Measurements from ENCODE around the gene C1QTNF4.
"Not testable (repeated sequence)": the region's sequence is repeated elsewhere in the genome, so short reads cannot be mapped to it uniquely, and the experiment has no call there.

Gene C1QTNF4

DNA sequence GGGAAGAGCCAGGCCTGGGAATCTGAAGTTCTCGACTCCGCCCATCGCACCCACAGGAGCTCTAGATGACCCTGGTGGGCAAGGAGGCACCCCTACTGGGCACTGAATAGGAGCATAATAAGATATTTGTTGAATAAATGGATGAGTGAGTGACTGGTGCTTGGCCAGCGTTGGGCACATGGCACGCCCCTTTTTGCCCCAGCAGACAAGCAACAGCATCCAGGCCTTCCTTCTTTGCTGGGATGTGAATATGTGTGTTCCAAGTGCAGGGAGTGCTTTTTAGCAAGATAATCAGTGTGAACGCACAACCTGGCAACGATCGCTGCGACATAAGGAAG is 40.8 kb downstream of the C1QTNF4 start:
- peak; percentile 53 for DNase-seq (ENCODE audit: low read depth)
- peak overlapping the region; percentile 49 for H3K4me3 ChIP-seq (ENCODE audit: low read length)
- TF ChIP-seq, protein P1, sequence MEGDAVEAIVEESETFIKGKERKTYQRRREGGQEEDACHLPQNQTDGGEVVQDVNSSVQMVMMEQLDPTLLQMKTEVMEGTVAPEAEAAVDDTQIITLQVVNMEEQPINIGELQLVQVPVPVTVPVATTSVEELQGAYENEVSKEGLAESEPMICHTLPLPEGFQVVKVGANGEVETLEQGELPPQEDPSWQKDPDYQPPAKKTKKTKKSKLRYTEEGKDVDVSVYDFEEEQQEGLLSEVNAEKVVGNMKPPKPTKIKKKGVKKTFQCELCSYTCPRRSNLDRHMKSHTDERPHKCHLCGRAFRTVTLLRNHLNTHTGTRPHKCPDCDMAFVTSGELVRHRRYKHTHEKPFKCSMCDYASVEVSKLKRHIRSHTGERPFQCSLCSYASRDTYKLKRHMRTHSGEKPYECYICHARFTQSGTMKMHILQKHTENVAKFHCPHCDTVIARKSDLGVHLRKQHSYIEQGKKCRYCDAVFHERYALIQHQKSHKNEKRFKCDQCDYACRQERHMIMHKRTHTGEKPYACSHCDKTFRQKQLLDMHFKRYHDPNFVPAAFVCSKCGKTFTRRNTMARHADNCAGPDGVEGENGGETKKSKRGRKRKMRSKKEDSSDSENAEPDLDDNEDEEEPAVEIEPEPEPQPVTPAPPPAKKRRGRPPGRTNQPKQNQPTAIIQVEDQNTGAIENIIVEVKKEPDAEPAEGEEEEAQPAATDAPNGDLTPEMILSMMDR (IDR thresholded peaks at IDR 0.05; ENCODE audit: insufficient read depth, low read depth, low read length, missing control alignments): no peak

DNA sequence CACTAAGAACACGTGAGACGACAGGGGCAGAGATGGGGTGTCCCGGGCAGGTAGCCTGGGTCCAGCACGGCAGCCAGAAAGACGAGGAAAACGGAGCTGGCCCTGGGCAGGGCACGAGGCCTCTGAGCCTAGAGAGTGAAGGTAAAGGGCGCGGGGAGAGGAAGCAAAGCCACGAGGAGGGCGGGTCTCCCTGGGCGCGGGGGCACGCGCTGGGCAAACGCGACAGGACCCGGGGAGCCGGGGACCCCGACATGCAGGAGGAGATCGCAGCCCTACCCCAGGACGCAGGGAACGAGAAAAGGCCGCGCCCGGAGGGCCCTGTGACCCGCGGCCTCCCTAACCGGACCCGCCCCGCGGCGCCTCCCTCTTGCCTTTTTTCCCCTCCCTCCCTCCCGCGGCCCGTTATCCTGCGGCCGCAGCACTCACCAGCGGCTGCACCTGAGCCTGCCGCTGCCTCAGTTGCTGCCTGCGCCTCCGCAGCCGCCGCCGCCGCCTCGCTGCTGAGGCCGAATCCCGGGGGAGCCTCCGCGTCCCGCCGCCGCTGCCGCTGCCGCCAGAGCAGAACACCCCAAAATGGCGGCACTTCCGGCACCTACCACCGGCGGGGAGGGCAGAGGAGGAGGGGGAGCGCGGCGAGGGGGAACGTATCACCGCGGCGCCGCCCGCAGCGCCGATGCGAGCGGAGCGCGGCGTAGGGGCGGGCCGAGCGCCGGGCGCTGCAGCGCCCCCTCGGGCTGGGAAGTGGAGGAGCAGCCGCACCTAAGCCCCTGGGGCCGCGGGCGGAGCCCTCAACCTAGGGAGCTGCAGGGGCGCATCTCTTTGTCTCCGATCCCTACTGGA is 41.4 kb downstream of the C1QTNF4 start, which contains the start of gene CELF1:
CELF1 (minus strand) TSS at position 567 of the 840 bp plus-strand sequence. CDS start 53,609 bp downstream, outside the sequence.
- peak within 1 kb of the TSS; percentile 85 for H3K4me3 ChIP-seq (ENCODE audit: low read length)
- TF ChIP-seq, protein P1 (IDR thresholded peaks at IDR 0.05; ENCODE audit: insufficient read depth, low read depth, low read length, missing control alignments): peak; percentile 57
- DNase-seq (ENCODE audit: low read depth): peak; percentile 92

DNA sequence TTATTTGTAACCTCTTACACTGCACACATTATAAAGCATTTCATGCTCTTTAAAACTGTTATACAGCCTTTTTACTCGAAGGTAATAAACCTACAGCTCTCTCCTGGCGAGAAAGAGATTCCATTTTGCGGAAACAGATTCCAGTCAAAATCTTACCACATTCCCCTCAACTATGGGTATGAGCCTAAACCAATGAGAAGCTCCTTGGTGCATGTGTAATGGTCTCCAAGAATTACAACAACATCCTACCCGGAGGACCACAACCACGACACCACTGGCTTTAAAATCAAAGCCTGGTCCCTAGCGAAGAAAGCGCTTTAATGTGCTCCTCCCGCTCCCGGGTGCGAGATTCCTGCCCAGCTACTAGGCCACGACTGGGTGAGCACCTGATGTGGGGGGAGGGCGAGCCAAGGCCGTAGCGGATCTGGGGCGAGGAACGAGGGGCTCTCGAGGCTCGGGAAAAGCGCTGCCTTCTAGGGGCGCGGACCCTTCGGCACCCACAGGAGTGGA is 42.1 kb downstream of the C1QTNF4 start:
- peak overlapping the region; percentile 85 for H3K4me3 ChIP-seq (ENCODE audit: low read length)
- TF ChIP-seq, protein P1 (IDR thresholded peaks at IDR 0.05; ENCODE audit: insufficient read depth, low read depth, low read length, missing control alignments): no peak
- DNase-seq (ENCODE audit: low read depth): peak; percentile 33

DNA sequence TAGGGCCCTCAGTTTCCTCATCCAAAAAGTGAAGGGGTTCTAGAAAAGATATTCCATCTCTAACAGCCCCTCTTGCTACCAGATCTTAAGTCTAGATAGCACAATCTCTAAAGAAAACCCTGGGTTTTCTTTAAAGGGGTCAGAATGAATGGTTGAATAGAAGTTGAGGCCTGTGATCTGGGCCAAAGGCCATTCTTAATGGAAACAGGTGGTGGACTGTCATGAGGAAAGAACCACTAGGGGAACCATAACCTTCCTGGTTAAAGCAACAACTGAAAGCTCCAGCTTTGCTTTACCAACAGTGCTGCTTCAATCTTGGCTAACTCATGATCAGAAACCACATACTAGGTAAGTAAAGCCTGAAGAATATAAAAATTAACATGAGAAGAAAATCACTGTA is 43.1 kb downstream of the C1QTNF4 start:
- DNase-seq (ENCODE audit: low read depth): peak; percentile 40
- peak overlapping the region; percentile 85 for H3K4me3 ChIP-seq (ENCODE audit: low read length)
- TF ChIP-seq, protein P1 (IDR thresholded peaks at IDR 0.05; ENCODE audit: insufficient read depth, low read depth, low read length, missing control alignments): peak; percentile 47

DNA sequence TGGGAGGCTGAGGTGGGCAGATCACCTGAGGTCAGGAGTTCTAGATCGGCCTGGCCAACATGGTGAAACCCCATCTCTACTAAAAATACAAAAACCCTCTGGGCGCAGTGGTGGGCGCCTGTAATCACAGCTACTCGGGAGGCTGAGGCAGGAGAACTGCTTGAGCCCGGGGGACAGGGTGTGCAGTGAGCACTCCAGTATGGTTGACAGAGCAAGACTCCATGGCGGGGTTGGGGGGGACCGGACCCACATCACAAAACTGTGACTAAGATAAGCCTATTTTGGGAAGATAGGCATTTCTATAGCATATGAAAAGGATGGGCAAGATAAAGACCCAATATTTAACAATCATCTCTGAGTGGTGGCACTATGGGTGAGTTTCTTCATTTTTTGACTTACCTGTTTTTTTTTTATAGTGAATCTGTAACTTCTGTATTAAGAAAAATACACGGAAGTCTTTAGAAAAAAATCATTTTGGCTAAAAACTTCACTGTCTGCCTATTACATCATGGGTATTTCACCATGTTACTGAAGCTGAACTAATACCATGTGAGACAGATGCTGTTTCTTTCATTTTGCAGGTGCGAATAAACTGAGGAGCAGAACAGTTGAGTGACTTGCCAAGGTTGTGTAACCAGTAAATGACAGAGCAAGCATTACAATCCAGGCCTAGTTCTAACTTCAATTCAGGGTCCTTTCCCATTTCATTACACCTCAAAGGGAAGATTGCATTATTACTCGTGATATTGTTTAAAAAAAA is 43.7 kb downstream of the C1QTNF4 start:
- no peak overlapping the region for H3K4me3 ChIP-seq (ENCODE audit: low read length)
- TF ChIP-seq, protein P1 (IDR thresholded peaks at IDR 0.05; ENCODE audit: insufficient read depth, low read depth, low read length, missing control alignments): no peak
- DNase-seq (ENCODE audit: low read depth): peak; percentile 30

DNA sequence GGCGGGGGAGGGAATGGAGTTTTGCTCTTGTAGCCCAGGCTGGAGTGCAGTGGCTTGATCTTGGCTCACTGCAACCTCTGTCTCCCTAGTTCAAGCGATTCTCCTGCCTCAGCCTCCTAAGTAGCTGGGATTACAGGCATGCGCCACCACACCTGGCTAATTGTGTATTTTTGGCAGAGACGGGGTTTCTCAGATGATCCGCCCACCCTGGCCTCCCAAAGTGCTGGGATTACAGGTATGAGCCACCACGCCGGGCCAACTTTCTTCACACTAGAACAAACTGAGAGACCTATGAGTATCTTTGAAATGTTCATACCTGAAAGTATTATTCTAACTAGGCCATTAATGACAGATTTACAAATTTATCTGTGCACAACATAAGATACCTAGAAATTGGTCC is 47.9 kb downstream of the C1QTNF4 start:
- not testable (repeated sequence) for DNase-seq (ENCODE audit: low read depth); H3K4me3 ChIP-seq (ENCODE audit: low read length)

DNA sequence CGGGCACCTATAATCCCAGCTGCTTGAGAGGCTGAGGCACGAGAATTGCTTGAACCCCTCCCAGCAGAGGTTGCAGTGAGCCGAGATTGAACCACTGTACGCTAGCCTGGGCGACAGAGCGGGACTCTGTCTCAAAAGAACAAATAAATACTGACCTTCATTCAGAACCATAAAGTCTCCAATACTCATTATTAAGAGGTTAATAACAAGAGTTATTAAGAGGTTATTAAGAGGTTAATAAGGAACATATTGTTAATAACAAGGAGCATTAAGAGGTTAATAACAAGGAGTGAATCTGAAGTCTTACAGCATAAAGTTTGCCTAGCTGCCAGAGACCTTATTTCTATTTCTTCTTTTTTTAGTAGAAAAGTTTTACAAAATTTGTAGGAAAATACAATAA is 48.9 kb downstream of the C1QTNF4 start:
- TF ChIP-seq, protein P1 (IDR thresholded peaks at IDR 0.05; ENCODE audit: insufficient read depth, low read depth, low read length, missing control alignments): no peak
- no peak overlapping the region for H3K4me3 ChIP-seq (ENCODE audit: low read length)
- DNase-seq (ENCODE audit: low read depth): no peak

Measured in epithelial cell of esophagus (primary cell).